NCI-H748 (cell line): ENCODE data around the gene MARVELD3.
"Not testable (repeated sequence)": the region's sequence is repeated elsewhere in the genome, so short reads cannot be mapped to it uniquely, and the experiment has no call there.

Experiments used
- DNase-seq: peaks from one replicate; lab custom pipeline; 2025; ENCODE audit not compliant: unreplicated experiment; lab: John Stamatoyannopoulos, UW

MARVELD3 gene

DNA sequence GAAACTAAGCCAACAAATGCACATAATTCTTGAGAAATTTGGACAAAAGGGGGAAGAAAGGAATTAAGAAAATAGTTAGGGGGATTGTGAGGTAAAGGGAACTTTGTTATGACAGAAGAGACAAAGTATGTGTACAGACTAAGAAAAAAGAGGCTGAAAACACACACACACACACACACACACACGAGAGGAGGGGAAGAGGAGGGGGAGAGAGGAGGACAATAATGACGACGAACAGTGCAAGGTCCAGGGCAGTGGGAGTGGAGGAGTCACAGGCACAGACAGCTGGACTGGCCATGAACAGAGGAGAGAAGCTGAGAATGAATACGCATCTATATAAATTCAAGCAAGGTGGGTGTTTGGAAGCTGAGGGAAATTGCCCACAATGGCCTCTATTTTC lies 44.6 kb downstream of the MARVELD3 start:
- no peak for DNase-seq

DNA sequence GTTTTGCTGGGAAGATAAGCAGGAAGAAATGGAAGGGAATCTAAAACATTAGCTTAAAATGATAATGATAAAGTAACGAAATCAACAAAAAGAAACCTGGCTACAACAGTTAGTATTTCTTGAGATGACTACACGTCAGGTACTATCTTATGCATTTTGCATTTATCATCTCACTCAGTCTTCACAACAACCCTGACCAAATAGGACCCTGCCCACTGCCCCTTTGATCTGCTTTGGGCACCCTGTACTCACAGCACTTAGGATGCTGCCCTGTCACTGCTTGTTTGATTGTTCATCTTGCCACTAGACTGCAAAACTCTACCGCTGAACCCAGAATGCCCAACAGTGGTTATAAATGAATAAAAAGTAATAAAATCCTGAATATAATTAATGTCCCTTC lies 45.2 kb downstream of the MARVELD3 start:
- DNase-seq = no peak

DNA sequence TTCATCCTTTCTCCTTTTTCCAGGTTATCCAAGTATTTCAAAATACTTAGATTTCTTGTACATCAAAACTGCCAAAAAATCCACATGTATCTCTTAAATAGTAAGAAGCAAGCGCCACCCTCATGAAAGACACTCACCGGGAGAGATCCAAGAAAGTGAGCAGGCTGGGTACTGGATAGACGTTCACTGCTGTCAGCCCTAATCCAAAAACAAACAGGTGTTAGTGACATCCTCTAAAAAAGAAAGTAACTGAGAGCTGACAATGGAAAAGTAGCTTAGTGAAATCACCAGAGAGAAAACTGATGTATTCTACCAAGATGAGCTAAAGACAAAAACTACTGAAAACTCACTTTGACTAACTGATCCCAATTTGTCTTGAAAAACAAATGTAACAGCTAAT lies 46.1 kb downstream of the MARVELD3 start:
- DNase-seq = no peak

DNA sequence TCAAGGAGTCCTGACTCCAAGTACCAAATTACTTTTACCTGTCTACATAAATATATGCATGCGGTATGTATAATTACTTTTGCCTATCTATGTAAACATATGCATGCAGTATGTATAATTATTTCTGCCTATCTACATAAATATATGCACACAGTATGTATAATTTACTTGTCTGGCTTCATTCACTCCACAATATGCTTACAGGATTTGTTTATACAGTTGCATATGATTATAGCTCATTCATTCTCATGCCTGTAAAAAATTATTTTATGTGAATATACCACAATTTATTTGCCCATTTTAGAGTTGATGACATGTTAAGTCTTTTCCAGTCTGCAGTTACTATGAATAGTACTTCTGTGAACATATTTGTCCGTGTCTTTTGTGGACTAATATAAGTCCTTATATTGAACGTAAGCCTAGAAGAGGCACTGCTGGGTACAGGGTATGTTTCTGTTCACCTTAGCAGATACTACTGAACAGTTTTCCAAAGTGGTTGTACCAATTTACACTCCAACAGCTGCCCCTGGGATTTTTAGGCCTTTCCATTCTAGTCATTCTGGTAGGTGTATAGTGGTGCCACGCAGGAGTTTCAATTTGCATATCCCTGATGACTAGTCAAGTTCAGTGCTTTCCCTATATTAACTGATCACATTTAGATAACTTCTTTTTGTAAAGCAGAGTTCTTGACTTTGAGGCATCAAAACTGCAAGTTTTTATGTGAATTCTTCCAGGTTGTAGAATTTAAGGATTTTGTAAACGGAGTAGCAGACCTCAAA lies 47.0 kb downstream of the MARVELD3 start:
- no peak for DNase-seq

DNA sequence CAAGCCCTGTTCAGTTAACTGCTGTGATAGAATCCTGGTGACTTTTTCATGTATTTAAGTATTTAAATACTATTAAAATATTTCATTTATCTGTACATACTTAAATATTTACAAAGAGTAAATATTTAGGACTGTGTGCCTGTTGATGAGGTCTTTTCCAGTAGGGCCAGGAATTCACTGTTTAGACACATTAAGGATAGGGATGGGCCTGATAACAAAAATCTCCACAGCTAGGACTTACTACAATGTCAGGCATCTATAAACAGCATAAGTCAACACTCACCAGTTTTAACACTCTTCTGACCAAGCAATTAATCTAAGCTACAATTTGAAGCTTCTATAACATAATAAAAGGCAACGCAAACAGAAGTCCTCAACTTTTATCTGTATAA lies 47.6 kb downstream of the MARVELD3 start:
- DNase-seq = no peak

DNA sequence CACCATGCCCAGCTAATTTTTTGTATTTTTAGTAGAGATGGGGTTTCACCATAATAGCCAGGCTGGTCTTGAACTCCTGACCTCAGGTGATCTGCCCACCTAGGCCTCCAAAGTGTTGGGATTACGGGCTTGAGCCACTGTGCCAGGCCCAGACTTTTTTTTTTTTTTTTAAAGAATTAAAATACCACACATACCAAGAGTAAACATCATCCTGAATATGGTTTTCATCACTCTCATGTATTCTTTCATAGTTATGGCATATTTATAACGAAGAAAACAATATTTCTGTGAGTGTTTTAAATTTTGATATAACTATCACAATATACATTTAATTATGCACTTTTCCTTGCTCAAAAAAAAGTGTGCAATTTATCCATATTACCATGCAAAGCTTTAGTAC lies 48.2 kb downstream of the MARVELD3 start:
- DNase-seq = no peak

DNA sequence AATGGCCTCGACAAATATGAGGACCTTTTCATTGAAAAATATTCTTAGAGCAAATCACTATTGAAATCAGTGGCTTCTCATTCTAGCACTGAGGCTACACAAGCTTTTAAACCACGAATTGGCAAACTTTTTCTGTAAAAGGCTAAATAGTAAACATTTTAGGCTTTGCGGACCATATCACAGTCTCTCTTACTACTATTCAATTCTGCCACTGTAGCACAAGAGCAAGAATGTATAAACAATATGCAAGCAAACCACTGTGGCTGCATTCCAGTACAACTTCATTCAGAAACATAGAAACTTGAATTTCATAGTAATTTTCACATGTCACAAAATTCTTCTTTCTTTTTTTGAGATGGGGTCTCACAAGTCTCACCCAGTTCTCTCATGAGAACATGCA lies 49.4 kb downstream of the MARVELD3 start:
- no peak for DNase-seq

DNA sequence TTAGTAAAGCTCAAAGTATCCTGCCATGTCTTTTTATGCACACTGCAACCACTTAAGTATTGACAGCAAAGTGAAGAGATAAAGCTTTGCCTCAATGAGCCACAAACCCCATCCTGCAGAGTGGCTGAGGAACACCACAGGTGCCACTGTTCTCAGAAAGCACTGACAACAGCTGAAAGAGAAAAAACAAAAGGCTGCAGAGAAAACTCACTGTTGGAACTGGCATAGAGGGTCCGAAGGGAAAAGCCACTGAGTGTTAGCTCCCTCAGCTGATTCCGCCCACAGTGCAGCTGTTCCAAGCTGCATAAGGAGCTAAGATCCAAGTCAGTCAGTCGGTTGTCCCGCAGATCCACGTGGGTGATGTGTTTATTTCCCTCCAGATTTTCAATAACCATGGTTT lies 50.3 kb downstream of the MARVELD3 start:
- no peak for DNase-seq

DNA sequence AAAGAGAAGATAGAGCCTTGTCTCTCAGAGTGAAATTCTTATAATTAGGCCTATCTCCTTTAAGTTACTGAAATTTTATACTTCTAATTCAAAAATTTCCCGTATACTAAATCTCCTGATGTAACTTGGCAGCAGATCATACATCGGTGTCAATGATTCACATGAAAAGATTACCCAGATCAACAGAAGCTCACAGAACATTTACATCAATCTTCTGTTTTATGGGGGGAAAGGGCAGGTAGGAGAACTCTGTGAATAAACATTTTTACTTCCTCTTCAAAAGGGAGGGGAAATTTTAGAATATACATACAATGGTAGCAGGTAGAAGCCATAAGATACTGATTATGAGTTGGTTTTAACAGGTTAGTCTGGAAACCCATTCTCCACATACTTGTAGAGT lies 55.4 kb downstream of the MARVELD3 start:
- no peak for DNase-seq

DNA sequence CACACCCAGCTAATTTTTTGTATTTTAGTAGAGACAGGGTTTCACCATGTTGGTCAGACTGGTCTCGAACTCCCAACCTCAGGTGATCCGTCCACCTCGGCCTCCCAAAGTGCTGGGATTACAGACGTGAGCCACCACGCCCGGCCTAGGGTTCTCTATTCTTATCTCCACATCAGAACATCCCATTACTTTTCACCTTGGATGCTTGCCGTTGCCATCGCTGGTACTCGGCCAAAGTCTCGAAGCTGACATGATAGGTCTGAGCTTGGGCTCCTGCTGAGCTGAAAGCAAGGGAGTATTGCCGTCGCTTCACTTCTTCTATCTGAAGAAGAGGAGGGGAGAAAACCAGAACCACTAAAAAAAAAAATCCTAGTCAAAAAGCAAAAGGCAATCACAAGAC lies 58.3 kb downstream of the MARVELD3 start:
- not testable (repeated sequence) for DNase-seq
